SKM-1 treated with dmso at 0.1 percent for 144 hours (cell line): ENCODE data around the gene WWOX.

ENCODE experiments used
- DNase-seq: peaks from one replicate; lab custom pipeline; 2025; ENCODE audit not compliant: unreplicated experiment; lab: John Stamatoyannopoulos, UW

The WWOX gene

GRCh38 chr16:78292086-78292843 lies 192.8 kb downstream of the WWOX start:
- no peak for DNase-seq

DNA sequence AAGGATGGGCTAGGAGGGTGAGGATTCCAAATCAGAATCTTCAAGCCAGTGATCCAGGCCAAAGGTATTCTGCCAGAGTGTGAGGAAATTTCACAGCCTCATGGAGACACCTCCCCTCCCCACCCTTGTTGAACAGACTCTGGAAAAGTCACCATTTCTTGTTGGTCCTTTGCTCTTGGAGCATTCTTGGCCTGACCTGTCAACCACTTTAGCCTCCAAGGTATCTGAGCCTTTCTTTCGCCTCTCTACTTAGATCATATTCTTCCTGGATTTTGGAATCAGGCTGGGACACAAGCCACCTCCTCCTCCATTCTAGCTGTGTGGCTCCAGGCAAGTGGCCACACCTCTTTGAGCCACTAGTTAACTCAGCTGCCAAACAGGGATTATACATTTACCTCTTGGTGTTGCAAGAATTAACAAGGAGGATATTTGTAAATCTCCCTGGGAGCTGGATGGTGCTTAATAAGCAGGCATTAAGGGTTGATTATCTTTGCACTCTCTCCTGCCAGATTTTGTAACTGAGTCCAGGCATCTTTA lies 193.5 kb downstream of the WWOX start:
- no peak for DNase-seq

GRCh38 chr16:78294538-78295225 lies 195.2 kb downstream of the WWOX start:
- DNase-seq = no peak

GRCh38 chr16:78297066-78297666 lies 197.7 kb downstream of the WWOX start:
- no peak for DNase-seq

DNA sequence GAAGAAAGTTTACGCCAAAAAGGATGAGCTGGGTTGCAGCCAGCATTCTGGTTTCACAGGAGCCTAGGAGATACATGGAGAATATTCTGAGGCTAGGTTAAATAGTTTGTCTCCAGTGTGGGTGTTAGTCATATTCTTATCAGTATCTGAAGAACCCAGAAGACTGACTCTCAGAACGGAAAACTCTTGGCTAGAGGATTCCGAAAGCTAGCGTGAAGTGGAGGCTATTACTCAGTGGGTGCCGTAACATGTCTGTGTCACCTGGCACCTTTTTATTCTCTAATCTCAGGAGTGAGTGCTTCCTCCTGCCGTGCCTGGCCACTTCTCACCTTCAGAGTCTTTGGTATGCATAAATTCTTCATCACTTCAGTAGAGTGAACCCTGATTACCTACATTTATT lies 199.5 kb downstream of the WWOX start:
- DNase-seq = no peak

DNA sequence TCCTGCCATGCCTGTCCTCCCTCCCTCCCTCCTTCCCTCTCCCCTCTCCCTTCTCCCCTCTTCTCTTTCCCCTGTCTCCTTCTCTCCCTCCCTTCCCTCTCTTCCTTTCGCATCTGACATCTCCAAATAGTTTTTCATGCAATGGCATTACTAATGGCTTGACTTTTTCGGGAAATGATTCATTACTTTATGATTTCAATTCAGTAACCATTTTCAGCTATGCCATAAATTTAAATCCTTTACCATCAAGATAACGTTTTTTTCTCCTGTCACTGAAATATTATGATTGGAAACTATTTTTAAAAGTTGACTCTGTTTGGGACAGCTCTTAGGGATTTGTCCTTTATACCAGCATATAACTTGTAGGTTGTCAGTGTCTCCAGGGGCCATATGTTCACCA lies 201.0 kb downstream of the WWOX start:
- DNase-seq = no peak

GRCh38 chr16:78303946-78304345 lies 204.5 kb downstream of the WWOX start:
- no peak for DNase-seq

GRCh38 chr16:78306361-78306760 lies 206.9 kb downstream of the WWOX start:
- DNase-seq = no peak

- DNase-seq = no peak
These were observed 208.5 kb downstream of the WWOX start for GRCh38 chr16:78307824-78308528.

DNA sequence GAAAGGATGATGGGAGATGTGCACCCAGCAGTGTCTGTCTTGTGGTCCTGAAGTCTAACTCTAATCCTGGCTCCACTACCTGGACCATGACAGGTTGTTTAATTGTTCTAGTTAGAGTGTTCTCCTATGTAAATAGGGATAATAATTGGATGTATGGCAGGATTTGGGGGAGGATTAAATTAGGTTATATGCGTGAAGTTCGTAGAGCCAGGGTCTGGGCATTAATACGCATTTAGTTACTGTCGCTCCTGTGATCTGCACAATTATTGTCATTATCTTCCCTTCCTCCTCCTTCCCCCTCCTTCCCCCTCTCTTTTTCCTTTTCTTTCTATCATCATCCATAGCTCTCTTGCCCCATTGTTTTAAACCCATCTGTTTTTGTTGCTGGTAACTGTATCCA lies 210.3 kb downstream of the WWOX start:
- DNase-seq = no peak

DNA sequence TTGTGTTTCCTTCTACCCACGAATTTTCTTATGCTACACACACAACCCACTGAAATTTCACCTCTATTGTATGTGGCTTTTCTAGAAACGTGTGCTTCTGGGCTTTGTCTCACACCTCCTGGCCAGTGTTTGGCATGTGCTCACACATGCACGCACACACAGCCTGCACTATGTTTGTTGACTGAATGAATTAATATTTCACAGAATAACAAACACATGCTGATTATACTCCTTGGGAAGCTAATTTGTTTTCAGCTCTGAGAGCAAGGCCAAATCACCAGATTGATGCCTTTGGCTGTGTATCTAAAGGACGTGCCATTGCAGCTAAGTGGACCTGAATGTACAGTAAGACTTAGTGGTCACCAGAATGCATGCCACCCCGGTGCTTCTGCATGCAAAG lies 210.7 kb downstream of the WWOX start:
- DNase-seq = no peak

DNA sequence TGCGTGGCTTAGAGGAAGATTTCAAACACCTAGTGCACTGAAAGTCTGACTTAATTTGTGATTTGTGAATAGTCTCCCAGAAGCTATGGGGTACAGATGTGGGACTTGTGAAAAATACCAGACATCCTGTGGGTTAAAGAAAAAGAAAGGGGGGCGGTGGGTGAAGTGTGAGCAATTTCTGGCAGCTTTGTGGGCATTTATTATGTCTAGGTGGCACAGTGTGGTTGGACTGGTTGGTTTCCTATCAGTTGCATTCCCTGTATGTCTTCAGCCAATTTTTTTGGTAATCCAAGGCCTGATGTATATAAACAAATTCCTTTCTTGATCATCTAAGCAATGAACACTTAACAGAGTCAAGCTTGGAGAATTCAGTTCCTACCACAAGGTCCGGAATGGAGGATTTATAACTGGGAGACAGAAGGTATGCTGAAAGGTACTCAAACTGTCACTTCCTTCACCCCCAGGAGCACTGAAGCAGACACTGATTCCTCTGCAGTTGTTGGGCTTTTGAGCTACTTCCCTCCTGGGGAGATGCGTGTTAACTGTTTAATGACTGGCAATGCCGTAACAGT lies 211.6 kb downstream of the WWOX start:
- DNase-seq = no peak

GRCh38 chr16:78311831-78312230 lies 212.4 kb downstream of the WWOX start:
- DNase-seq = no peak

GRCh38 chr16:78317564-78318240 lies 218.2 kb downstream of the WWOX start:
- no peak for DNase-seq

GRCh38 chr16:78321620-78322360 lies 222.3 kb downstream of the WWOX start:
- no peak for DNase-seq

DNA sequence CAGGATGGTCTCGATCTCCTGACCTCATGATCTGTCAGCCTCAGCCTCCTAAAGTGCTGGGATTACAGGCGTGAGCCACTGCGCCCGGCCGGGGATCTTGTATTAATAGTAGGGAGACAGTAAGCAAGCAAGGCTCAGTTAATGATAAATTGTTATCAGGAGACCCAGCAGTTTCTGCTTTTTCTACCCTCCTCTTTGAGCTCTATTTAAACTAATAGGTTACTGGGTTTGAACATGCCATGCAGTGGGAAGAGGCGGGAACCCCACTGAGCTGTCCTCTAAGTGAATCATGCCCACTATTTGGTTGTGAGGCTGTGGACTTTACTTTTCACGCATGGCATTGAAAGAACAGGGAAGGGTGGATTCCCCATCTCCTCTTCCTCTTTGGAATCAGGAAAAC lies 223.9 kb downstream of the WWOX start:
- no peak for DNase-seq

DNA sequence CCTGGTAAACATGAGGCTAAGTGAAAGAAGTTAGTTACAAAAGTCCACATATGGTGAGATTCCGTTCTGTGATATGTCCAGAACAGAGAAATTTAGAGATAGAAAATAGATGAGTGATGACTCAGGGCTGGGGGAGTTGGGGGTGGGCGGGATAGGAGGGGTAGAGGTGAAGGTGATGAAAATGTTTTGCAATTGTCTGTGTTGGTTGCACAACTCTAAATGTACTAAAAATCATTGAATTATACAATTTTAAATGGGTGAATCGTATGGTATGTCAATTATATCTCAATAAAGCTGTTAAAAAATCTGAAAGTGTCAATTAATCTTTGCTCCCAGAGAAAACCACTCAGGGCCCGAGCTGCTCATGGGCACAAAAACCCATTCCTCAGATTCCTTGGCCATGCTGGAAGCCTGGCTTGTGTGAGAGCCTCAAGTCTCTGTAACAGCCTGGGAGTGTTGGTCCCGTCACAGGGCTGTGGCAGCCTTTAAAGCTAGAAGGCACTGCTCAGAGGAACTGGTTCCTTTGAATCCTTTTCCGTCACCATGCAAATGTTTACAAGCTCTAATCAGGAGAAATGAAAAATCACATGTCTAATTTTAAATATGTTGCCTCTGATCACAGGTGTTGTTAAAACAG lies 225.3 kb downstream of the WWOX start:
- DNase-seq = no peak

DNA sequence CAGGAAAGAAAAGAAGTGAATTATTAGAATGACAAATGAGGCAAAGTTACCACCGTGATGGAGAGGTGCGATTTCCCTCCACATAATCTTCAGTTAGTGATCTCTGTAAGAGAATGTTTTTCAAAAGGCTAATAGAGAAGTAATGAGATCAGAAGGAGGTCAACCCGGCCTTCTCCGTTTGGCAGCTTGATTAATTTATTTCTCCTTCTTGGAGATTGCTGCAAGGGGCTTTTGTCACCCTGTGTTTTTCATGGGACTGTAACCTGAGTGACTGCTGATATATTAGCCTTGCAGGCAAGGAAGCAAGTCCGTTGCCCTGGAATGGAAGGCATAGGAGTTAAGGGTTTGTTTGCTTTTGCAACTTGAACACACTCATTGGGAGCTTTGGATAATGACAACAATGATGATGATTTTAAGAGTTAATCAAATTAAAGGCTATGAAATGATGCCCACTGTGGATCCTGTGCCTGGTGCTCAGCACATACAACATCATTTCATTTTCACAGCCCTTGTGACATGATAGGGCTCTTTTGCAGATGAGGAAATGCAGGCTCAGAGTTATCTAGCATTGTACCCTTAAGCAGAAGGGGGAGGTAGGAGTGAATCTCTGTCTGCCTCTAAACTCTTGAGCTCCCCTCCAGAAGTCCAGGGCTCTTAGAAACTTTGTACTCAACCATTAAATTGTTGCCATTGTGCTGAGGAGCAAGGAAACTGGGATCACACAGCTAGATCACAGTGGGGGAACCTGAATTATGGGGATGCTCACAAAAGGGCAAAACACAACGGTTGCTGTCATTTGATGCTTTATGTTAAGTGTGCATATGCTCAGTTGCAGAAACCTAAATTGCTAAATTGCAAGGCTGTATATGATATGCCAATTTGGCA lies 226.3 kb downstream of the WWOX start:
- DNase-seq = no peak
